ENCODE data around the gene RPL36.

The RPL36 gene

DNA sequence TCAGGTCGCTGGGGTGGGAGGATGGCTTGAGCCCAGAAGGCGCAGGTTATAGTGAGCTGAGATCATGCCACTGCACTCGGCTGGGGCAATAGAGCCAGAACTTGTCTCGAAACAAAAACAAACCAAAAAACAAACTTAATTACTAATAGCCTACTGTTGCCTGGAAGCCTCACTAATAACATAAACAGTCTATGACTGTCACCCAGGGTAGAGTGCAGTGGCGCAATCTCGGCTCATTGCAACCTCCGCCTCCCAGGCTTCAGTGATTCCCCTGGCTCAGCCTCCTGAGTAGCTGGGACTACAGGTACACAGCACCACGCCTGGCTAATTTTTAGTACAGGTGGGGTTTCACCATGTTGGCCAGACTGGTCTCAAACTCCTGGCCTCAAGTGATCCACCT, 48.3 kb downstream of the RPL36 start:
- TF ChIP-seq, protein P1, sequence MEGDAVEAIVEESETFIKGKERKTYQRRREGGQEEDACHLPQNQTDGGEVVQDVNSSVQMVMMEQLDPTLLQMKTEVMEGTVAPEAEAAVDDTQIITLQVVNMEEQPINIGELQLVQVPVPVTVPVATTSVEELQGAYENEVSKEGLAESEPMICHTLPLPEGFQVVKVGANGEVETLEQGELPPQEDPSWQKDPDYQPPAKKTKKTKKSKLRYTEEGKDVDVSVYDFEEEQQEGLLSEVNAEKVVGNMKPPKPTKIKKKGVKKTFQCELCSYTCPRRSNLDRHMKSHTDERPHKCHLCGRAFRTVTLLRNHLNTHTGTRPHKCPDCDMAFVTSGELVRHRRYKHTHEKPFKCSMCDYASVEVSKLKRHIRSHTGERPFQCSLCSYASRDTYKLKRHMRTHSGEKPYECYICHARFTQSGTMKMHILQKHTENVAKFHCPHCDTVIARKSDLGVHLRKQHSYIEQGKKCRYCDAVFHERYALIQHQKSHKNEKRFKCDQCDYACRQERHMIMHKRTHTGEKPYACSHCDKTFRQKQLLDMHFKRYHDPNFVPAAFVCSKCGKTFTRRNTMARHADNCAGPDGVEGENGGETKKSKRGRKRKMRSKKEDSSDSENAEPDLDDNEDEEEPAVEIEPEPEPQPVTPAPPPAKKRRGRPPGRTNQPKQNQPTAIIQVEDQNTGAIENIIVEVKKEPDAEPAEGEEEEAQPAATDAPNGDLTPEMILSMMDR (IDR thresholded peaks at IDR 0.05; ENCODE audit: insufficient read depth, low read depth, low read length, missing control alignments) = no peak
- H3K4me3 ChIP-seq (ENCODE audit: low read length) = no peak overlapping the region
- DNase-seq (ENCODE audit: low read depth) = peak; percentile 74

All from epithelial cell of esophagus (primary cell).